ENCODE measurements around the gene ZDHHC14. TPM values are rescaled to one million over a fixed set of nuclear protein-coding genes. Genes with fewer than 3 reads are reported as not detected.

ZDHHC14 gene
- total RNA-seq, 1 donor from 2014 or later, result 1.8 TPM

GRCh38 chr6:157641837-157642236 is 260.8 kb downstream of the ZDHHC14 start:
- FAIRE-seq, result no peak
- Histone ChIP-seq H3K27me3 (ENCODE audit: control insufficient read depth, insufficient read depth, low read length) (no peaks in the 10 kb centered on the region), H3K36me3 (ENCODE audit: control insufficient read depth, insufficient read depth, low read length) (no peaks in the 10 kb centered on the region), H3K4me3 (ENCODE audit: low read depth, low read length) (no peak overlapping the region)
- DNase-seq (ENCODE audit: low read depth), result no peak
- TF ChIP-seq CTCF (IDR thresholded peaks at IDR 0.05; ENCODE audit: insufficient read depth, low read length, severe bottlenecking), result no peak

GRCh38 chr6:157642736-157643135 is 261.7 kb downstream of the ZDHHC14 start:
- peak; percentile 7 for FAIRE-seq
- TF ChIP-seq CTCF (IDR thresholded peaks at IDR 0.05; ENCODE audit: insufficient read depth, low read length, severe bottlenecking), result no peak
- Histone ChIP-seq H3K27me3 (ENCODE audit: control insufficient read depth, insufficient read depth, low read length) (no peaks in the 10 kb centered on the region), H3K4me3 (ENCODE audit: low read depth, low read length) (no peak overlapping the region), H3K36me3 (ENCODE audit: control insufficient read depth, insufficient read depth, low read length) (no peaks in the 10 kb centered on the region)
- DNase-seq (ENCODE audit: low read depth), result no peak

- H3K27me3 ChIP-seq (ENCODE audit: control insufficient read depth, insufficient read depth, low read length), result no peaks in the 10 kb centered on the region
- no peak for FAIRE-seq
These were observed 263.2 kb downstream of the ZDHHC14 start for GRCh38 chr6:157644043-157644810.

GRCh38 chr6:157645201-157645795 is 264.3 kb downstream of the ZDHHC14 start:
- H3K27me3 ChIP-seq (ENCODE audit: control insufficient read depth, insufficient read depth, low read length), result no peaks in the 10 kb centered on the region
- no peaks in the 10 kb centered on the region for H3K36me3 ChIP-seq (ENCODE audit: control insufficient read depth, insufficient read depth, low read length)
- TF ChIP-seq CTCF (IDR thresholded peaks at IDR 0.05; ENCODE audit: insufficient read depth, low read length, severe bottlenecking), result no peak
- no peak overlapping the region for H3K4me3 ChIP-seq (ENCODE audit: low read depth, low read length)
- DNase-seq (ENCODE audit: low read depth), result no peak
- no peak for FAIRE-seq

More at GRCh38 chr6:157644043-157644810, 263.2 kb downstream of the ZDHHC14 start:
- DNase-seq (ENCODE audit: low read depth), result peak; percentile 5
- no peak overlapping the region for H3K4me3 ChIP-seq (ENCODE audit: low read depth, low read length)
- H3K36me3 ChIP-seq (ENCODE audit: control insufficient read depth, insufficient read depth, low read length), result no peaks in the 10 kb centered on the region
- peak; percentile 30 for TF ChIP-seq CTCF (IDR thresholded peaks at IDR 0.05; ENCODE audit: insufficient read depth, low read length, severe bottlenecking)

- H3K36me3 ChIP-seq (ENCODE audit: control insufficient read depth, insufficient read depth, low read length), result no peaks in the 10 kb centered on the region
- TF ChIP-seq CTCF (IDR thresholded peaks at IDR 0.05; ENCODE audit: insufficient read depth, low read length, severe bottlenecking), result no peak
- no peak for DNase-seq (ENCODE audit: low read depth)
- H3K27me3 ChIP-seq (ENCODE audit: control insufficient read depth, insufficient read depth, low read length), result no peaks in the 10 kb centered on the region
- FAIRE-seq, result no peak
- H3K4me3 ChIP-seq (ENCODE audit: low read depth, low read length), result no peak overlapping the region
These were observed 265.0 kb downstream of the ZDHHC14 start for GRCh38 chr6:157646012-157646411.

All from bronchial epithelial cell (primary cell).